Activated CD4-positive, alpha-beta T cell treated with anti-CD3 and anti-CD28 coated beads, Interleukin-2, Interleukin-4, amounts not matched to agents 100 ng/mL and 50 ng/mL, durations not matched to agents 16 hours and 8 hours (primary cell): ENCODE data around the gene GOLPH3L.
A peak's percentile ranks its signal among the peaks of the same experiment; 100 is the strongest.
"Not testable (repeated sequence)": the region's sequence is repeated elsewhere in the genome, so short reads cannot be mapped to it uniquely, and the experiment has no call there.

ENCODE experiments used
- DNase-seq: peaks from one replicate; pipeline ENCODE4 v3.0.0-alpha.2; 2020; ENCODE audit warnings: low spot score

The GOLPH3L gene

DNA sequence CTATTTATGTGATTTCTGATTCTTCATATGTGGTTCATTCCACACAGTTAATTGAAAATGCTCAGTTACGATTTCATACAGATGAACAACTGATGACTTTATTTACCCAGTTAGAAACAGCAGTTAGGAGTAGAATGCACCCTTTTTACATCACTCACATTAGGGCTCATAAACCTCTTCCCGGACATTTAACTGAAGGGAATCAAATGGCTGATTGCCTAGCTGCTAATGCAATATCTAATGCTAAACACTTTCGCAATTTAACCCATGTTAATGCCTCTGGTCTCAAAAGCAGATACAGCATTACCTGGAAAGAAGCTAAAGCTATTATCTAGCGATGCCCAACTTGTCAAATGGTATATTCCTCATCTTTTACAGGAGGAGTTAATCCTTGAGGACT, 39.9 kb downstream of the GOLPH3L start:
- not testable (repeated sequence) for DNase-seq

DNA sequence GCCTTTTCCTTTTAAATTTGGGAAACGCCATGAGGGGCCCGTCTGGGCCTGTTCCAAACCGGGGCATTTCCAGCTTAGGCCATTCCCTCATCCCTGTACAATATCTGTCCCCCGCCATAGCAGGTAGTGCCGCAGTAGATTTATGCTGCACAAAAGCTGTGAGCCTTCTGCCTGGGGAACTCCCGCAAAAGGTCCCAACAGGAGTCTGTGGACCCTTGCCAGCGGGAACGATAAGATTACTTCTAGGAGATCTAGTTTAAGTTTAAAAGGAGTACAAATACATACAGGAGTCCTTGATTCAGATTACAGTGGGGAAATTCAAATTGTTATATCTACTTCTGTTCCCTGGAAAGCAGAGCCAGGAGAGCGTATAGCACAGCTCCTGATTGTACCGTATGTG, 42.3 kb downstream of the GOLPH3L start:
- not testable (repeated sequence) for DNase-seq

GRCh38 chr1:150650193-150650592, 46.8 kb downstream of the GOLPH3L start:
- no peak for DNase-seq

- no peak for DNase-seq
Measured at GRCh38 chr1:150649441-150650075, 47.4 kb downstream of the GOLPH3L start.

GRCh38 chr1:150642296-150642695, 54.7 kb downstream of the GOLPH3L start:
- DNase-seq, result no peak

DNA sequence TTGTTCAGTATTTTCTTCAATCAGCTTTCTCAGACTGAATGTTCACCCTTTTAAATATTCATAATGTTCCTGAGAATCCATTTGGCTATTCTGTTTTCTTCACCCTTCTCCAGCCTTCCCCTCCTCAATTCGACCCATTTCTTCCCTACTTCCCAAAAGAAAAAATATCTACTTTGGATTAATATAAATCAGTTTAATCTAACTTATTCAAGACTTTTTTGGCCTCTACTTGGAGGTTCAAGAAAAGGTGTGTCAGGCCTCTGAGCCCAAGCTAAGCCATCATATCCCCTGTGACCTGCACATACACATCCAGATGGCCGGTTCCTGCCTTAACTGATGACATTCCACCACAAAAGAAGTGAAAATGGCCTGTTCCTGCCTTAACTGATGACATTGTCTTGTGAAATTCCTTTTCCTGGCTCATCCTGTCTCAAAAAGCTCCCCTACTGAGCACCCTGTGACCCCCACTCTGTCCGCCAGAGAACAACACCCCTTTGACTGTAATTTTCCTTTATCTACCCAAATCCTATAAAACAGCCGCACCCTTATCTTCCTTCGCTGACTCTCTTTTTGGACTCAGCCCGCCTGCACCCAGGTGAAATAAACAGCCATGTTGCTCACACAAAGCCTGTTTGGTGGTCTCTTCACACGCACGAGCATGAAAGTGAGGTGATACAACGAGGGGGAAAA, 55.7 kb downstream of the GOLPH3L start:
- DNase-seq, result not testable (repeated sequence)

DNA sequence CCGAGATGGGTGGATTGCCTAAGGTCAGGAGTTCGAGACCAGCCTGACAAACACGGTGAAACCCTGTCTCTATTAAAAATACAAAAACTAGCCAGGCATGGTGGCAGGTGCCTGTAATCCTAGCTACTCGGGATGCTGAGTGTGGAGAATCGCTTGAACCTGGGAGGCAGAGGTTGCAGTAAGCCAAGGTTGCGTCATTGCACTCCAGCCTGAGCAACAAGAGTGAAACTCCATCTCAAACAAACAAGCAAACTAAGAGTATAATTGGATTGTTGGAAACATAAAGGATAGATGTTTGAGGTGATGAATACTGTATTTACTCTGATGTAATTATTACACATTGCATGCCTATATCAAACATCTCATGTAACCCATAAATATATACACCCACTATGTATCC, 58.5 kb downstream of the GOLPH3L start:
- DNase-seq, result not testable (repeated sequence)

DNA sequence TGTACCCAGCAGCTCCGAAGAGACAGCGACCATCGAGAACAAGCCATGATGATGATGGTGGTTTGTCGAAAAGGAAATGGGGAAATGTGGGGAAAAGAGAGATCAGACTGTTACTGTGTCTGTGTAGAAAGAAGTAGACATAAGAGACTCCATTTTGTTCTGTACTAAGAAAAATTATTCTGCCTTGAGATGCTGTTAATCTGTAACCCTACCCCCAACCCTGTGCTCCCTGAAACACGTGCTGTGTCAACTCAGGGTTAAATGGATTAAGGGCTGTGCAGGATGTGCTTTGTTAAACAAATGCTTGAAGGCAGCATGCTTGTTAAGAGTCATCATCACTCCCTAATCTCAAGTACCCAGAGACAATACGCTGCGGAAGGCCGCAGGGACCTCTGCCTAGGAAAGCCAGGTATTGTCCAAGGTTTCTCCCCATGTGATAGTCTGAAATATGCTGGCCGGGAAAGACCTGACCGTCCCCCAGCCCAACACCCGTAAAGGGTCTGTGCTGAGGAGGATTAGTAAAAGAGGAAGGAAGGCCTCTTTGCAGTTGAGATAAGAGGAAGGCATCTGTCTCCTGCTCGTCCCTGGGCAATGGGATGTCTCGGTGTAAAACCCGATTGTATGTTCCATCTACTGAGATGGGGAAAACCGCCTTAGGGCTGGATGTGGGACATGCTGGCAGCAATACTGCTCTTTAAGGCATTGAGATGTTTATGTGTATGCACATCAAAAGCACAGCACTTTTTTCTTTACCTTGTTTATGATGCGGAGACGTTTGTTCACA, 61.9 kb downstream of the GOLPH3L start:
- DNase-seq, result not testable (repeated sequence)

GRCh38 chr1:150629115-150629928, 67.6 kb downstream of the GOLPH3L start, which contains the start of gene ENSA:
TSS of gene ENSA (minus strand) at chr1:150629612. CDS start at chr1:150629470, 142 bp downstream.
- peak; percentile 99 for DNase-seq

DNA sequence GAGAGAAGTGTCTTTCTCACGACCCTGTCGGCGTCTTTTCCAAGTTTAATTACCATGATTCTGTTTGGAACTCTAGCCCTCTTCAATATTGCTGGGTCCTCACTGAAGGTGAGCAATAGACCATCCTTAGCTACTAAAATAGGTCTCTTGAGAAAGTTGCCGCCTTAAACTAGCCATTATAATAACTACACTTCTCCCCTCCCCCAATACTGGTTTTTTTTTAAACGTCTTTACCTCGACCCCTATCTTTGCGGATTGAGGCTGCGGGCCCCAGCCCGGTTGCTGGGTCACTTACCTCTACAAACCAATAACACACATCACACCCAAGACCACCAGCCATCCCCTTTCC, 68.2 kb downstream of the GOLPH3L start:
- no peak for DNase-seq

DNA sequence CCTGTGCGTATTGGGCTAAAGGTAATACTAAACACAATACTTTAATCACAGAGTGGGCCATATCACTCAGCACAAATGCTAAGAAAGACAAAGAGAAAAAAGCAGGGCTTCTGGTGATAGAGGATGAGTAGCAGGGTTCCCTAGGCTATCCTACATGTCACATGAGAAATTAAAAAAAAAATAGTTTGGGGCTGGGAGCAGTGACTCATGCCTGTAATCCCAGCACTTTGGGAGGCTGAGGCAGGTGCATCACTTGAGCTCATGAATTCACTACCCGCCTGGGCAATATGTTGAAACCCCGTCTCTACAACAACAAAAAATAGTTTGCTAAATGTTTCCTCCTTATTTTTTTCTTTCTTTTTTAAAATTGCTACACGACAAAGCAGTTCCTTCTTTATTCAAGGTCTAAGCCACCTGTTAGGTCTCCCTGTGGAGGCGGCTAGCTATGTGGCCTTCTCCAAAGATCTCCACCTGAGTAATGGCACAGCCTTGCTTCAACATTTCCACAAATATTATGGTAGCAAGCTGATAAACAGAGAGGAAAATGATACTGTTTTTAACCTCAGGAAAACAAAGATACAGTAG, 69.0 kb downstream of the GOLPH3L start:
- DNase-seq, result no peak

DNA sequence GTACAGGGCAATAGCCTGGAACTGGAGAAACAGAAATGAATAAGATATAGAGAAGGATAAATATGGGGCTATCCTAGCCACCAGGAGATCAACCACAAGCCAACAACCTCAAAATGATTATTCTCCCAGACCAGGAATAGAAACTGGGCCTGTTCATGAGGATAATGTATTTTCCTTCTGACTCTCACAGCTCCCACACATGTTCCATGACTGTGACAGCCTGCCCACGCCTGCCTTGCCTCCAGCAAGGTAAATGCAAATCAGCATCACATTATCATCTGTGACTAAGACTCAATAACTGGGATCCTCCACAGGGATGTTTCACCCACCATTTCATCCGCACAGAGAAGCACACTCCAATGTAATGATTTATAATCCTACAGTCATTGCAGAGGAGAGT, 70.8 kb downstream of the GOLPH3L start:
- DNase-seq, result no peak

GRCh38 chr1:150624546-150624945, 72.4 kb downstream of the GOLPH3L start:
- not testable (repeated sequence) for DNase-seq

GRCh38 chr1:150624134-150624533, 72.8 kb downstream of the GOLPH3L start:
- not testable (repeated sequence) for DNase-seq

- DNase-seq, result no peak
Measured at GRCh38 chr1:150622303-150622975, 74.5 kb downstream of the GOLPH3L start.

DNA sequence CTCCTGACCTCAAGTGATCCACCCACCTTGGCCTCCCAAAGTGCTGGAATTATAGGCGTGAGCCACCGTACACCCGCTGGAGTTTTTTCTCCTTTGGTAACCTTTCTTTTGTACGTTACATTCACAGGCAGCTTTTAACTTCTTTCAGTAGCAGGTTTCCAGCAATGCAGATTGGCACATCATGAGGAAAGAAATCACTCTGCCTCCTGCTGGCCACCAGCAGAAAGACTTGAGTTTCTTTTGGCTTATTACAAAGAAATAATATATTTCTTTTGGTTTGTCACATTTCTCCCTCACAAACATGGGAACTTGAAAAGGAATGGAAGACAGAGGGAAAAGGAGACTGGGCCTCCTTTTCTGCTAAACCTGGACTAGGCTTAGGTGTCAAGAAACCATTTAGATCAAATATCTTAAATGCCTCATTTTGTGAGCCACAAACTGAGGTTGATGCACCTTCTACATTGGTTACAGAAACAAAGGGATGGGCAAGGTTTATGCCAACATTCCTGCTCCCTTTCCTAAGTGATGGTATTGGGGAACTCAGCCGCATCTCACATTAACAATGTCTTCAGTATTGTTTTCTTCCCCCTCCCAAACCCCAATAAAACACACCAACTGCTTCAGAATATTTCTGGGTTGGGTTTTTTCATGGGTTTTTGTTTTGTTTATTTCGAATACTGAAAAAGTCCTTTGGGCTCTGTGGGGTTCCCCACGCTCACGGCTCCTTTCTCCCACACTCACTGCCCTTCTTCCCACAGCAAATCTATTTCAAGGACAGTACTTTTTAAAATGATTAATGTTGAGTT, 75.3 kb downstream of the GOLPH3L start:
- peak; percentile 55 for DNase-seq

GRCh38 chr1:150620919-150621318, 76.0 kb downstream of the GOLPH3L start:
- no peak for DNase-seq

DNA sequence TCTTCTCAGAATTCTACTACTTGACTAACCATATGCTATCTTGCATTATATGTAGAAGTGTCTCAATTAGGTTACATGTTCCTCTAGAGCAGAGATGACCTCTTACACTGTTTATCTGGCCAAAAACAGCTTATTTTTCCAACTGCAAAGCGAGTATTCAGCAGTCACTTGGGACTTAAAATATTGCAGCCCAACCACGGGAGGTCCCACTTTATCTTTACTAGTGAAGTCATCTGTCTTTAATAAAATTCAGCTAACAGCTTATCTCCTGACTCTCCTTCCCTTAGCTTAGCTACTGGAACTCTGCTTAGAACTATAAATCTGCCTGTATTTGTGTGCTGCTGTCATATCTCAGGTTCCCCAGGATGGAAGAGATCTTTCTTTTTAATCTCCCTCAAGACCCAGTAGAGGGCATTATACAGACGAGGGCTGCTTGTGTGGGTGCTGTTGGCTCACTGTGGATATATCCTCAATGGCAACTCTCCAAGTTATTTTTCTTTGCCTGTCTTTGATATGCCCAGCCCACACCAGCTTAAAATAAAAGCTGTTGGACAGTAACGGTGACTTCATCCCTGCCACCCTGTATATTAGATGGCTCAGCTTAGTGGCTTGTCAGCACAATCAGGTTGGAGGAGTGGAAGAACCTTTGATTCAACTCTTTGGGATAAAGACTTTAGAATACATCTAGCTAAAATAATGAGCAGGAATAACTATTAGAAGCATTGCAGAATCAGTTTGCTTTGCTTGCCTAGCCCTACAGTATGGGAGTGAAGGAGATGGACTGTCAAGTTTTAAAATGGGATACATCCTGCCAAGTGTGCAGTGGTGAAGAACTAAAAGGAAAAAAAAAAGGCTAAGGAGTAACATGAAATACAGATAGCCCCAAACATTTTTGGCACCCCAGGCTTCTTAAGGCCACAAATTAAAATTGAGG, 77.1 kb downstream of the GOLPH3L start:
- DNase-seq, result no peak
